Stimulated activated CD8-positive, alpha-beta memory T cell treated with anti-CD3 and anti-CD28 coated beads, Interleukin-12 subunit alpha, Interleukin-12 subunit beta, amount 100 ng/mL, for 24 hours (primary cell): ENCODE measurements around the gene DDC.
"Not testable (repeated sequence)": the region's sequence is repeated elsewhere in the genome, so short reads cannot be mapped to it uniquely, and the experiment has no call there.

Experiments
- DNase-seq: peaks from one replicate; pipeline ENCODE4 v3.0.0-alpha.2; 2020; ENCODE audit errors: extremely low read depth

DDC gene

GRCh38 chr7:50458651-50459050, 106.6 kb downstream of the DDC start:
- DNase-seq: not testable (repeated sequence)

- no peak for DNase-seq
Measured at GRCh38 chr7:50456371-50457123, 108.7 kb downstream of the DDC start.

DNA sequence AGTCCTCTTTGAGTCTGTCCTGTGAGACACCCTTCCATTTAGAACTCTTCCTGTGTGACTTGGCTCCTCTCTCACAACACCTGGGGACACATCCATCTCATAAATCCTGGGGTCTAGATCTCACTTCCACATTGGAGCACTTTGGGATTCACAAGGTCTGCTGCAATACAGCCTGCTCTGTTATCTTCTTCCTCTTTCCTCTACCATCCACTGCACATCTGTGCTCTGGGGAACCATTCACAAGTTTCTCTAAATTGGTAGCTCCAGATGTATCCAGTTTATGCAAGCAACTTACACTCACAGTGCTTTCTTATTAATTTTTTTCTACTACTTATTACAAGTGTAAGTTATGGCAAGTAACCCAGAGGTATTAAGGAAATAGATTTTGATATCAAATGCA, 109.5 kb downstream of the DDC start:
- DNase-seq: no peak

- no peak for DNase-seq
Measured at GRCh38 chr7:50454968-50455367, 110.2 kb downstream of the DDC start.

DNA sequence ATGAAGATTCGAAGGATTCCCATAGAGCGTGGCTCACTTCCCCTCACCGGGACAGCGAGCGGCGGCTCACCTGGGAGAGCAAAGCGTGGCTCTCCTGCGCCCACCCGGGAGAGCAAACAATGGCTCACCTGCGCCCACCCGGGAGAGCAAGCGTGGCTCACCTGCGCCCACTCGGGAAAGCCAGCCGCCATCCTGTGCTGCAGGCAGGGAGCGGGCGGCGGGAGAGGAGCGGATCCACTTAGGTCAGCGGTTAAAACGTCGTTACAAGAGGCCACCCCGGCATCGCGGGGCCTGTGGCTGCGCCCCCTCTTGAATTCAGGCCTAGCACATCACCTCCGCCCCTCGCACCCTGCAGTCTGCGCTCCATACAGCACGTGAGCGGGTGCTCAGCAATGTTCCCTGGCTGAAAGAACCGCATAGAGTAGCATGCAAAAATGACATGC, 114.6 kb downstream of the DDC start:
- DNase-seq: no peak

DNA sequence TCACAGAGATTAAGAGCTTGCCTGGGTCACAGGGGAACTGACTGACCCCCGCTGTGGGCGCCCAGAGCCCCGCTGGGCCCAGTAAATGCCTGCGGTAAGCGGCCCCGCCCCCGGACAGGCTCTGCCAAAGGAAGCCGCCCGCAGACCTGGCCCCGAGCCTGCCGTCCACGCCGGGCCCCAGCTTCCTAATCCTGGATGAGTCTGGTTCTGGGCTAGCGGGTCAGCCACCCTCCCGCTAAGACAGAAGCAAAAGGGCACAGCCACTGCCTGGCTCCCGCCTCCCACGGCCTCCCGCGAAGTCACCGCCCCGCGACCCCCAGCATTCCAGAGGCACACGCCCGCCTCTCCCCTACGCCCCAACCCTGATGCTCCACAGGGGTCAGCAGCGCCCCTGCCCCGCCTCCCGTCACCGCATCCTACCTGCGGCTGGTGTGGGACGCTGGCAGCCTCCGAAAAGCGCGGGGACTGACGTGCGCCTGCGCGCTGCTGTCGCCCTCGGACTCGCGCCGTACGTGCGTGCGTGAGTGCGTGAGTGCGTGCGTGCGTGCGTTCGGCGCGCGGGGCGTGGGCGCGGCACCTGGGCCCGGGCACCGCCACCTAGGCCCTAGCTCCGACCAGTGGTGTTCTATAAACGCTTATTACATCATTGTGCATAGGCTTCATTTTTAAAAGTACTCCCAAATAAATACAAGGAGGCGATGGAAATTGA, 115.2 kb downstream of the DDC start, which contains the start of gene FIGNL1:
Gene FIGNL1 (minus strand): TSS at position 470 of the 709 bp plus-strand sequence. CDS start 3,063 bp downstream, outside the sequence.
- peak; percentile 52 for DNase-seq

- no peak for DNase-seq
Measured at GRCh38 chr7:50449501-50449880, 115.7 kb downstream of the DDC start.

DNA sequence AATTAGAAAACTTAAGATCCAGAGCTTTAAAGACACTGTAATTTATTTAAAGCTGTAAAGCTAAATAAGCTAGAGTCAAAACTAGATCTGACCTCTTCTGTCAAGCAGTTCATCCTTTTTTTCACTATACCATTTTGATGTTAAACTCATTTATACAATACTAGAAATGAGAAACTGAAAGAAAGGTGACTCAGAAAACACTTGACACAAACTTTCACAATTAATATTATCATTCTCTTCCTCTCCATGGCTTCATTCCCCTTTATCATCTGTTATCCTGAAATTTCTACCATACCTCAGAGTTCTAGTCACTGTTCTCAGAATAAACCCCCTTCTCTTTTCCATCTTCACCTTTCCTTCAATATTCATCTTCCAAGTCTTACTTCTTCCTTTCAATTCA, 116.4 kb downstream of the DDC start:
- DNase-seq: no peak

- DNase-seq: no peak
Measured at GRCh38 chr7:50446542-50446960, 118.7 kb downstream of the DDC start.

- DNase-seq: no peak
Measured at GRCh38 chr7:50436133-50436806, 128.9 kb downstream of the DDC start.

- no peak for DNase-seq
Measured at GRCh38 chr7:50431722-50432305, 133.4 kb downstream of the DDC start.

GRCh38 chr7:50431316-50431715, 133.9 kb downstream of the DDC start:
- DNase-seq: no peak

DNA sequence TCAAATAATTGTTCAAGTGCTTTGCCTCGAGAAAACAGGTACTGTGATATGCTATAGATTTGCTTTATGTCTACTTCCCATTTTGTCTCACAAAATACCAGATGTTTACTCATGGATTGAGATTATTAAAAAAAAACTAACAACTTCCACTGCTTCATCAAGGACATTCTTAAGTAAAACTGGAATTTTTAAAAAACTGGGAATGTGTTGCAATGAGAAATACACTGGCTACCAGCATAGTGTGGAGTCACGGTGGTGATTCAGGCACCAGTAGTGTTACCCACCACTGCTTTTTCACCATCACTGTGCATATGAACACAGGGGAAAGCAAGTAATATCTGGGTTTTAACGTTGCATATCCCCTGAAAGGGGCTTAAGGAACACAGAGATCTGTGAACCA, 136.3 kb downstream of the DDC start:
- DNase-seq: no peak

GRCh38 chr7:50427518-50427917, 137.7 kb downstream of the DDC start:
- DNase-seq: no peak

- DNase-seq: no peak
Measured at GRCh38 chr7:50426280-50427045, 138.7 kb downstream of the DDC start.

- DNase-seq: no peak
Measured at GRCh38 chr7:50425318-50425717, 139.9 kb downstream of the DDC start.

DNA sequence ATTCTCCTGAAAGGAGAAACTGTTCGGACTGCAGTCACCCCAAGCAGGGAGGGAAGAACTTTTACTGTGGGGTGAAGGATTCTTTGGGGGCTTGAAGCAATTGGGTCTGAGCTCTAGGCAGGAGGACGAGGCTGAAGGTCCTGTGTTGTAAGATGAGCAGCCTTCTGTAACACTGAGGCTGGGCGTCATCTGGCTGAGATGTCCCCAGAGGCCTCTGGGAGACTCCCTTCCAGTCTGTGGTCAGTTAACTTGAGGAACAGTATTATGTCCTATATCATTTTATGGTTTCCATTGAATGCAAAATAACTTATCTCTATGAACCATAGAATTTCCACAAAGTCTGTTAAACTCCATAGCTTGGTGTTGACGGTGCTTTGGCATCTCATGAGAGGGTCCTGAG, 141.3 kb downstream of the DDC start:
- no peak for DNase-seq

DNA sequence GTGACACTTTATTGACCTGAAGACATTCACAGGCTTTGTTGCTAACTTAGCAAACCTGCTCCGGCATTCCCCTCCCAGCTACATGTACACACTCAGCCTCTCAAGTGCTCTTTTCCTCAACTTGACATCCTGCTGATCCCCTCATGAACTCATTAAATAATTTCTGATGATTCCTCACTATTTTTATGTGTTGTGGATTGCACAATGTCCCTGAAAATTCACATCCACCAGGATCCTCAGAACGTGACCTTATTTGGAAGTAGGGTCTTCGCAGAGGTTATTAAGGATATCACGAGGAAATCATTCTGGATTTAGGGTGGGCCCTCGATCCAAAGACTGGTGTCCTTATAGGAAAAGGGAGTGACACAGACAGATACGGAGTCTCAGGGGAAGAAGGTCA, 142.3 kb downstream of the DDC start:
- DNase-seq: no peak

GRCh38 chr7:50421043-50421442, 144.2 kb downstream of the DDC start:
- DNase-seq: no peak

DNA sequence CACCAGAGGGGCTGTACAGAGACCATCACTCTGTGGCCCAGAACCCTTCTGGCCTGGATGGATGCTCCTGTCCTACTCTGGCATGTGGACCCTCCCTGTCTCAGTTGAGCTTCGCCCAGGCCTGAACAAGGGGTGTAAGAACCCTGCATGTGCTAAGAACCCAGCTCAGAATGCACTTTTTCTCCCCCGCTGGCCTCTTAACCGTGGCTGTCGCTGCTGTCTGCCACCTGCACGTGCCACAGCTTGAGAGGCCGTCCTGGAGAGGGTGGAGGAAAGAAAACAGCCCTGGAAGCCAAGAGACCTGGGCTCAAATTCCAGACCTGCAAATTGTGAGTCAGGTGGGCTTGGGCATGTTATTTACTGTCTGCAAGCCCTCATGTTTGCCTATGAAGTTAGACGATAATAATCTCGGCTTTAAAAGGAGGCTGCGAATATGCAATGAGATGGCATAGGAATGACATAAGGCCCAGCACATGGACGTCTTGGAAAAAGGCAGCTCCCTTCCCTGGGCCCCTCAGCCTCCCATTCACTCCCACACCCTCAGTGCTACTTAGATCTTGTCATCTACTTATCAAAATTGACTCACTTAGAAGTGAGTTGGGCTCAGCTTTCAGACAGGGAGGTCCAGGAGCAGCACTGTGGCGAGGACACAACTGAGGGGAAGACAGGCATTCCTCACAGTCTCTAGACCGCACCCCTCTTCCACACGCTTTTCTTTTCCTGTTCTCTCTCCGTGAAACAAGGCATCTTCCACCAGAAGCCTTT, 146.5 kb downstream of the DDC start:
- no peak for DNase-seq

DNA sequence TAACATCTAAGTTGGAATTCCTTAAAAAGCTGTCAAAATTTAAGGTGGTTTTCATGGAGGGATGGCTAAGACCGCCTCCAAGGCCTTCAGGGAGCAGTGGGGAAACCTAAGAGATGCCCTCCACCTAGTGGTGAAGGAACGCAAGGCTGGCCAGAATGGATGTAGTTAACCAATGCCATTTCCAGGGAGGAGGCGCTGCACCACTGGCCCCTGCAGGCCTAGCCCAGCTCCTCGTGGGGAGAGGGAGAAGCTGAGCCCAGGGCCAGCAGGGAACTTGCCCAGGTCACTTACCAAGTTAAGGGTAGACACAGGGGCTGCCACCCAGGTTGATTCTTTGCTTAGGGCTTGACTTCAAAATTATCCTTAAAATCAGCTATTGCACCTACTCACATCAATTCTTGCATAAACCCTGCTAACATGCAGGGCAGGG, 147.1 kb downstream of the DDC start:
- DNase-seq: peak; percentile 39
